Endodermal cell (in vitro differentiated cells): ENCODE data around the gene RTN1. TPM values are rescaled to one million over a fixed set of nuclear protein-coding genes. Genes with fewer than 3 reads are reported as not detected.
A peak's percentile ranks its signal among the peaks of the same experiment; 100 is the strongest.

ENCODE experiments used
- DNase-seq: peaks from one replicate; pipeline ENCODE4 v3.0.0-alpha.2; 2017
- H3K27ac ChIP-seq: 2 replicates; pipeline ENCODE4 v1.5.1; 2013; ENCODE audit warnings: mild to moderate bottlenecking, low read depth, low read length, moderate library complexity
- H3K27me3 ChIP-seq: 2 replicates; pipeline ENCODE4 v1.6.1; 2013; ENCODE audit warnings: mild to moderate bottlenecking, low read length, moderate library complexity; ENCODE audit not compliant: insufficient read depth, control insufficient read depth, poor library complexity, severe bottlenecking
- H3K36me3 ChIP-seq: 2 replicates; pipeline ENCODE4 v1.7.0; 2013; ENCODE audit warnings: mild to moderate bottlenecking, low read length, moderate library complexity; ENCODE audit not compliant: control insufficient read depth, insufficient read depth
- H3K4me1 ChIP-seq: one replicate; pipeline ENCODE4 v1.7.0; 2013; ENCODE audit warnings: low read length; ENCODE audit not compliant: control insufficient read depth, insufficient read depth
- H3K4me3 ChIP-seq: 2 replicates; pipeline ENCODE4 v1.5.1; 2013; ENCODE audit warnings: mild to moderate bottlenecking, low read length, moderate library complexity
- H3K9ac ChIP-seq: 2 replicates; pipeline ENCODE4 v1.6.1; 2013; ENCODE audit warnings: mild to moderate bottlenecking, low read length, moderate library complexity; ENCODE audit not compliant: poor library complexity, severe bottlenecking; ENCODE audit errors: extremely low read depth
- H3K9me3 ChIP-seq: 2 replicates; pipeline ENCODE4 v1.6.1; 2013; ENCODE audit warnings: mild to moderate bottlenecking, low read length, moderate library complexity; ENCODE audit not compliant: control insufficient read depth
- H3K27ac Mint-ChIP-seq: 2 replicates; pipeline ENCODE4 v1.8.0; 2020; ENCODE audit warnings: mixed read lengths
- H3K27me3 Mint-ChIP-seq: 2 replicates; pipeline ENCODE4 v1.8.0; 2021; ENCODE audit warnings: mild to moderate bottlenecking, mixed read lengths; ENCODE audit not compliant: insufficient read depth
- H3K36me3 Mint-ChIP-seq: 2 replicates; pipeline ENCODE4 v1.8.0; 2020; ENCODE audit warnings: low read depth, mixed read lengths
- H3K4me1 Mint-ChIP-seq: 2 replicates; pipeline ENCODE4 v1.8.0; 2020; ENCODE audit warnings: mixed read lengths
- H3K4me3 Mint-ChIP-seq: 2 replicates; pipeline ENCODE4 v1.8.0; 2020; ENCODE audit warnings: mild to moderate bottlenecking, moderate library complexity, mixed read lengths
- H3K9me3 Mint-ChIP-seq: 2 replicates; pipeline ENCODE4 v1.8.0; 2020; ENCODE audit warnings: mild to moderate bottlenecking, mixed read lengths
- WGBS, 2 experiments: methylation state at CpG; one replicate each; pipeline versions ENCODE4 v1.1.5 to v1.1.7; 2013; ENCODE audit warnings: missing lambda C conversion rate in 2 of 2, mixed read lengths in 1 of 2; ENCODE audit not compliant: insufficient coverage in 1 of 2, insufficient read length in 1 of 2; 5-methylcytosine and 5-hydroxymethylcytosine counted together
- total RNA-seq, 2 donors: library from RNA; stranded (reverse); fragmentation: NEBNext Ultra II Directional in 1 of 2; extraction: Animal tissue kit (Norgen Biotek cat#: 25700) in 1 of 2; gene quantifications; 2 replicates in 1 of 2; 3 replicates in 1 of 2; pipeline ENCODE4 v1.2.1, GENCODE V29; 2021
- TF ChIP-seq, protein P1 (sequence below): fragments of 200-600 bp; sonication (generic); conservative IDR thresholded peaks from 2 replicates; pipeline ENCODE4 v1.5.0; 2021; ENCODE audit warnings: antibody characterized with exemption, mild to moderate bottlenecking

The RTN1 gene
- total RNA-seq, 2 donors from 2014 or later = 5.5 to 5.9 TPM

DNA sequence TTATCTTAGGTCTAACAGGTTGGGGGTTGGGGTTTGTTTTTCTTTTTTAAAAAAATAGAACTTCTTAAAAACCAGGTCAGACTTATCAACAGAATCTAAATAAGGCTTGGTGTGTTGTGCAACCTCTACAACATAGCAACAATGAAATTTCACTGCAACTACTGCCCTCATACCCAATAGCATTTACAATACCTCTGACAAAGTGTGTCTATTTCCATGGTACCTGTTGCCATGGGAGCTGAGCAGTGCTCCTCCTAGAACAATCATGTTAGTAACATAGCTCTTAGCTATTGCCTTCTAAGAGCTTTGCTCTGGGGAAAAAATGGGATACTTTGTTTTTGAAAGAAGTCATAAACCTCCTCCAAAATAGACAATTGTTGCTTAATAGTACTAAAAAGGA, 190.7 kb downstream of the RTN1 start:
- H3K27me3 ChIP-seq = no peaks in the 10 kb centered on the region
- no peak overlapping the region for H3K27ac Mint-ChIP-seq
- no peaks in the 10 kb centered on the region for H3K36me3 ChIP-seq
- no peak for DNase-seq
- TF ChIP-seq, protein P1, sequence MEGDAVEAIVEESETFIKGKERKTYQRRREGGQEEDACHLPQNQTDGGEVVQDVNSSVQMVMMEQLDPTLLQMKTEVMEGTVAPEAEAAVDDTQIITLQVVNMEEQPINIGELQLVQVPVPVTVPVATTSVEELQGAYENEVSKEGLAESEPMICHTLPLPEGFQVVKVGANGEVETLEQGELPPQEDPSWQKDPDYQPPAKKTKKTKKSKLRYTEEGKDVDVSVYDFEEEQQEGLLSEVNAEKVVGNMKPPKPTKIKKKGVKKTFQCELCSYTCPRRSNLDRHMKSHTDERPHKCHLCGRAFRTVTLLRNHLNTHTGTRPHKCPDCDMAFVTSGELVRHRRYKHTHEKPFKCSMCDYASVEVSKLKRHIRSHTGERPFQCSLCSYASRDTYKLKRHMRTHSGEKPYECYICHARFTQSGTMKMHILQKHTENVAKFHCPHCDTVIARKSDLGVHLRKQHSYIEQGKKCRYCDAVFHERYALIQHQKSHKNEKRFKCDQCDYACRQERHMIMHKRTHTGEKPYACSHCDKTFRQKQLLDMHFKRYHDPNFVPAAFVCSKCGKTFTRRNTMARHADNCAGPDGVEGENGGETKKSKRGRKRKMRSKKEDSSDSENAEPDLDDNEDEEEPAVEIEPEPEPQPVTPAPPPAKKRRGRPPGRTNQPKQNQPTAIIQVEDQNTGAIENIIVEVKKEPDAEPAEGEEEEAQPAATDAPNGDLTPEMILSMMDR = no peak
- H3K27me3 Mint-ChIP-seq = no peaks in the 10 kb centered on the region
- no peaks in the 10 kb centered on the region for H3K9me3 Mint-ChIP-seq
- no peaks in the 10 kb centered on the region for H3K36me3 Mint-ChIP-seq
- no peak overlapping the region for H3K9ac ChIP-seq
- no peaks in the 10 kb centered on the region for H3K4me1 ChIP-seq
- H3K4me1 Mint-ChIP-seq = peaks cover 5% of the 10 kb centered on the region
- no peaks in the 10 kb centered on the region for H3K9me3 ChIP-seq
- H3K4me3 Mint-ChIP-seq = no peak overlapping the region
- H3K27ac ChIP-seq = peak overlapping the region; percentile 42
- no peak overlapping the region for H3K4me3 ChIP-seq

DNA sequence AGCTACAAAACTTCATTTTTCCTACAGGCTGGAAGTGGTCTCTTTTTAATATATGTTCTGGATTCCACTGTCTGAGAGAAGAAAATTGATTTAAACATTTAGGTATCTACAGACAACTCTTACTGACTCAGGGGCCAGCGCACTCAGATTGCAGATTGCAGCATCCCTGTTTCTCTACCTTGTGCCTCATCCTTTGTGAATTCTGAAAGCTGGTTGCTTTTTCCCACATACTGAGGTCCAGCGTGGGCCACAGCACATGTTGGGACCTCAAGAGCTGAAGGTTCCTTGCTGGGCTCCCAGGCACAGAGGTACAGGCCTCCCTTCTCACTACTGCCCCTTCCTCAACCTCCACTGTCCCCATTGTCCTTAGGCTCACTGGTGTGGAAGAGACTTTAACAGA, 192.2 kb downstream of the RTN1 start:
- no peaks in the 10 kb centered on the region for H3K27me3 Mint-ChIP-seq
- no peak overlapping the region for H3K27ac ChIP-seq
- H3K4me3 Mint-ChIP-seq = no peak overlapping the region
- no peaks in the 10 kb centered on the region for H3K36me3 ChIP-seq
- no peak overlapping the region for H3K4me3 ChIP-seq
- 98% methylated on average over 2 of the region's 2 CpGs; no CpG with 5 or more reads in 1 of the 2 experiments for WGBS, 2 experiments
- H3K9me3 ChIP-seq = peaks cover 3% of the 10 kb centered on the region
- no peaks in the 10 kb centered on the region for H3K36me3 Mint-ChIP-seq
- H3K27ac Mint-ChIP-seq = no peak overlapping the region
- no peaks in the 10 kb centered on the region for H3K4me1 ChIP-seq
- TF ChIP-seq, protein P1 = no peak
- H3K4me1 Mint-ChIP-seq = peaks cover under 1% of the 10 kb centered on the region
- no peaks in the 10 kb centered on the region for H3K27me3 ChIP-seq
- no peak overlapping the region for H3K9ac ChIP-seq
- no peak for DNase-seq
- H3K9me3 Mint-ChIP-seq = no peaks in the 10 kb centered on the region

DNA sequence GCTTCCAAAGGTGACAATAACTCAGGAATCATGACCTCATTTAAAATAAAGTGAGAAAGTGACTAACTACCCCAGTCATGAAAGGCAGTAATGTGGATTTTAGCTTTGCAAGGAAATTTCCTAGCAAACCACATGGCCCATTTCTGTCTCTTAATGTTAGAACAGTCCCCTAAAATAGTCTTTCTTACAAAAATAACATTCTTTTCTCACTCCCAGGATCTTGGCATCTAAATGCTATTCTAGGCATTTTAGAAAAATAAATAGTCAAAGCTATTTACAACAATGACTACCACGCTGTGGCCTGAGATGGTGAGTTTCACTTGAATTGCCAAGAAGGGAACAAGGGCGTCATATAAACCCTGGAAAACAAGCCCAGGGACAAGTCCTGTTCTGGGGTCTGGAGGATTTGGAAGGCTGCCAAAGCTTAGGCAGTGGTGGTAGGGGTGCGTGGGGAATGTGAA, 192.8 kb downstream of the RTN1 start:
- Mint-ChIP-seq H3K27me3 (no peaks in the 10 kb centered on the region), H3K4me1 (no peaks in the 10 kb centered on the region), H3K9me3 (no peaks in the 10 kb centered on the region), H3K4me3 (no peak overlapping the region), H3K27ac (no peak overlapping the region), H3K36me3 (no peaks in the 10 kb centered on the region)
- H3K4me1 ChIP-seq = no peaks in the 10 kb centered on the region
- H3K9me3 ChIP-seq = peaks cover 7% of the 10 kb centered on the region
- TF ChIP-seq, protein P1 = no peak
- no peak overlapping the region for H3K27ac ChIP-seq
- no peaks in the 10 kb centered on the region for H3K27me3 ChIP-seq
- H3K9ac ChIP-seq = no peak overlapping the region
- 95 to 100% methylated on average over 2 to 3 of the region's 3 CpGs for WGBS, 2 experiments
- DNase-seq = no peak
- no peaks in the 10 kb centered on the region for H3K36me3 ChIP-seq
- H3K4me3 ChIP-seq = no peak overlapping the region
